Liver (tissue), 9 donors: ENCODE data around the gene RAB7A. TPM values are rescaled to one million over a fixed set of nuclear protein-coding genes. Genes with fewer than 3 reads are reported as not detected.

ENCODE experiments used
- DNase-seq: peaks from one replicate; pipeline ENCODE4 v3.0.0-alpha.2; 2017; ENCODE audit warnings: low spot score
- H3K27ac ChIP-seq, 2 donors: one replicate each; pipeline ENCODE4 v1.7.0; 2013; ENCODE audit warnings: inconsistent platforms in 2 of 2, low read length in 2 of 2, control low read depth in 1 of 2, low read depth in 1 of 2, mild to moderate bottlenecking in 1 of 2
- H3K27me3 ChIP-seq, 4 donors: one replicate each; pipeline versions ENCODE4 v1.6.1 to v1.7.0; 2013; ENCODE audit warnings: low read length in 3 of 4, inconsistent platforms in 1 of 4, mild to moderate bottlenecking in 1 of 4, moderate library complexity in 1 of 4; ENCODE audit not compliant: control insufficient read depth in 4 of 4, insufficient read depth in 4 of 4
- H3K36me3 ChIP-seq, 4 donors: one replicate each; pipeline versions ENCODE4 v1.6.1 to v1.7.0; 2013; ENCODE audit warnings: low read length in 3 of 4, mild to moderate bottlenecking in 3 of 4, low read depth in 1 of 4, moderate library complexity in 1 of 4; ENCODE audit not compliant: control insufficient read depth in 4 of 4, insufficient read depth in 3 of 4
- H3K4me1 ChIP-seq, 4 donors: one replicate each; pipeline versions ENCODE4 v1.6.1 to v1.7.0; 2013; ENCODE audit warnings: low read length in 3 of 4, mild to moderate bottlenecking in 3 of 4, moderate library complexity in 1 of 4; ENCODE audit not compliant: control insufficient read depth in 4 of 4, insufficient read depth in 4 of 4
- H3K4me3 ChIP-seq, 3 donors: one replicate each; pipeline versions ENCODE4 v1.6.1 to v1.7.0; 2013; ENCODE audit warnings: low read length in 3 of 3, control low read depth in 1 of 3, low read depth in 1 of 3, mild to moderate bottlenecking in 1 of 3
- H3K9ac ChIP-seq, 2 donors: one replicate each; pipeline ENCODE4 v1.7.0; 2013; ENCODE audit warnings: low read length in 2 of 2, mild to moderate bottlenecking in 2 of 2, moderate library complexity in 2 of 2, control low read depth in 1 of 2, low read depth in 1 of 2
- H3K9me3 ChIP-seq, 4 donors: one replicate each; pipeline versions ENCODE4 v1.6.1 to v1.7.0; 2013; ENCODE audit warnings: low read length in 3 of 4; ENCODE audit not compliant: control insufficient read depth in 4 of 4
- EGR1 ChIP-seq, 2 donors: IDR thresholded peaks; 2 replicates each; pipeline ENCODE4 v1.6.1; 2016 to 2018; ENCODE audit warnings: antibody characterized with exemption in 2 of 2, low read depth in 2 of 2
- FOXA1 ChIP-seq: IDR thresholded peaks from 2 replicates; pipeline ENCODE4 v1.6.1; 2016; ENCODE audit warnings: antibody characterized with exemption
- FOXA2 ChIP-seq: IDR thresholded peaks from 2 replicates; pipeline ENCODE4 v1.6.1; 2016; ENCODE audit warnings: antibody characterized with exemption
- GABPA ChIP-seq, 2 donors: IDR thresholded peaks in 1 of 2; conservative IDR thresholded peaks in 1 of 2; 2 replicates each; pipeline ENCODE4 v1.6.1; 2016; ENCODE audit warnings: antibody characterized with exemption in 2 of 2, mild to moderate bottlenecking in 1 of 2, moderate library complexity in 1 of 2
- HNF4G ChIP-seq: IDR thresholded peaks from 2 replicates; pipeline ENCODE4 v1.6.1; 2016; ENCODE audit warnings: antibody characterized with exemption
- JUND ChIP-seq, 2 donors: IDR thresholded peaks; 2 replicates each; pipeline ENCODE4 v1.6.1; 2016; ENCODE audit warnings: antibody characterized with exemption in 2 of 2
- NR2F2 ChIP-seq: IDR thresholded peaks from 2 replicates; pipeline ENCODE4 v1.6.1; 2016; ENCODE audit warnings: antibody characterized with exemption
- RAD21 ChIP-seq, 2 donors: IDR thresholded peaks; 2 replicates each; pipeline ENCODE4 v1.6.1; 2016; ENCODE audit warnings: antibody characterized with exemption in 2 of 2, mild to moderate bottlenecking in 2 of 2
- RXRA ChIP-seq, 2 donors: IDR thresholded peaks; 2 replicates each; pipeline ENCODE4 v1.6.1; 2017 to 2018; ENCODE audit warnings: antibody characterized with exemption in 2 of 2, mild to moderate bottlenecking in 1 of 2
- SP1 ChIP-seq: IDR thresholded peaks from 2 replicates; pipeline ENCODE4 v1.6.1; 2018; ENCODE audit warnings: antibody characterized with exemption, mild to moderate bottlenecking
- TAF1 ChIP-seq: conservative IDR thresholded peaks from 2 replicates; pipeline ENCODE4 v1.6.1; 2016; ENCODE audit warnings: antibody characterized with exemption, mild to moderate bottlenecking
- YY1 ChIP-seq: IDR thresholded peaks from 2 replicates; pipeline ENCODE4 v1.6.1; 2016; ENCODE audit warnings: antibody characterized with exemption, mild to moderate bottlenecking
- WGBS: extraction: QIAGEN DNeasy Blood & Tissue Kit; methylation state at CpG from one replicate; pipeline ENCODE4 v1.1.7; 2013; 5-methylcytosine and 5-hydroxymethylcytosine counted together
- polyA plus RNA-seq, 2 donors: library from polyadenylated mRNA; stranded (reverse) in 1 of 2; unstranded in 1 of 2; fragments of 200-250 nt in 1 of 2; fragments of >200 nt in 1 of 2; fragmentation: Nextera tagmentation in 1 of 2; extraction: Ambion mirVana in 1 of 2; gene quantifications; one replicate each; pipeline versions ENCODE4 v1.2.1 to v1.2.3, GENCODE V29; 2013 to 2015
- total RNA-seq, 2 donors: library from RNA; depleted of rRNA; stranded (reverse); fragments of >200 nt; gene quantifications; one replicate each; pipeline ENCODE4 v1.2.3, GENCODE V29; 2014
- TF ChIP-seq, protein P1 (sequence below): IDR thresholded peaks from 2 replicates; pipeline ENCODE4 v1.6.1; 2016; ENCODE audit warnings: antibody characterized with exemption, mild to moderate bottlenecking
- TF ChIP-seq, protein P2 (sequence below): fragments of 150-350 bp; IDR thresholded peaks from 2 replicates; pipeline ENCODE4 v1.5.1; 2017; ENCODE audit warnings: improper control_type of control experiment, low read depth, low read length; ENCODE audit not compliant: missing input control
- TF ChIP-seq, protein P3 (sequence below): IDR thresholded peaks from 2 replicates; pipeline ENCODE4 v1.6.1; 2016; ENCODE audit warnings: antibody characterized with exemption
- TF ChIP-seq, protein P4 (sequence below): IDR thresholded peaks from 2 replicates; pipeline ENCODE4 v1.6.1; 2016; ENCODE audit warnings: antibody characterized with exemption
- TF ChIP-seq, protein P5 (sequence below): IDR thresholded peaks from 2 replicates; pipeline ENCODE4 v1.6.1; 2016; ENCODE audit warnings: antibody characterized with exemption
- donor health status: healthy.
- donor health status: healthy.
- donor health status: healthy.
- donor health status: healthy.
- donor health status: healthy.

RAB7A gene
- total and polyA plus RNA-seq, 4 donors: 34.6 to 90.6 (median 63.4) TPM

DNA sequence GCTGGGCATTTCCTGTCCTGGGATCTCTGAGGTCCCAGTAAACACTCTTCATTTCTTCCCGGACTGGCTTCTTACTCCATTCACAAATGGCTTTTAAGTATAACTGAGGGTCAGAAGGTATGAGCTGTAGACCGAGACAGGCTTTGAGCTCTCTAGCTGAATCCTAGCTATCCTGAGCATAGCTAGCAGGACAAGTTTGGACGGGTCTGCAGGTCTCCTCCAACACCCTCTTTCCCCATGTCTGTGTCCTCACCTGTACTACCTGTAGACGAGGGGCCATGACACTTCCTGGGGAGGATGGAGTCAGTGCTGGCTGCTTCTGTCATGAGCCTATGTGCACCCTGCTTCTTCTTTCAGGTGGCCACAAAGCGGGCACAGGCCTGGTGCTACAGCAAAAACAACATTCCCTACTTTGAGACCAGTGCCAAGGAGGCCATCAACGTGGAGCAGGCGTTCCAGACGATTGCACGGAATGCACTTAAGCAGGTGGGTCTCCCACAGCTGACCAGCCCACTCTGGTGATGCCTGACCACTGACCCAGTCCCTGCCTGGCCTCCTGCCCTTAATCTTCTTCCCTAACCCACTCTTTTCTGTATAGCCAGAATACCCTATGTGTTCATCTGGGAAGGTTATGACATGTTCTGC, 81.3 kb downstream of the RAB7A start:
- Histone ChIP-seq H3K4me3 (no peak overlapping the region), H3K4me1 (peaks cover 0 to 16% (median 7%) of the 10 kb centered on the region in 4 donors), H3K27me3 (no peaks in the 10 kb centered on the region), H3K9ac (no peak overlapping the region), H3K36me3 (peaks cover 2 to 39% (median 25%) of the 10 kb centered on the region in 4 donors), H3K27ac (no peak overlapping the region), H3K9me3 (no peaks in the 10 kb centered on the region)
- DNase-seq: no peak
- TF ChIP-seq FOXA1: no peak
- no peak for TF ChIP-seq SP1
- TF ChIP-seq JUND (IDR thresholded peaks at IDR 0.05): no peak
- no peak for TF ChIP-seq GABPA (IDR thresholded peaks at IDR 0.05 in 1 of 2, conservative IDR thresholded peaks at IDR 0.05 in 1 of 2)
- no peak for TF ChIP-seq RAD21 (IDR thresholded peaks at IDR 0.05)
- TF ChIP-seq, protein P1, sequence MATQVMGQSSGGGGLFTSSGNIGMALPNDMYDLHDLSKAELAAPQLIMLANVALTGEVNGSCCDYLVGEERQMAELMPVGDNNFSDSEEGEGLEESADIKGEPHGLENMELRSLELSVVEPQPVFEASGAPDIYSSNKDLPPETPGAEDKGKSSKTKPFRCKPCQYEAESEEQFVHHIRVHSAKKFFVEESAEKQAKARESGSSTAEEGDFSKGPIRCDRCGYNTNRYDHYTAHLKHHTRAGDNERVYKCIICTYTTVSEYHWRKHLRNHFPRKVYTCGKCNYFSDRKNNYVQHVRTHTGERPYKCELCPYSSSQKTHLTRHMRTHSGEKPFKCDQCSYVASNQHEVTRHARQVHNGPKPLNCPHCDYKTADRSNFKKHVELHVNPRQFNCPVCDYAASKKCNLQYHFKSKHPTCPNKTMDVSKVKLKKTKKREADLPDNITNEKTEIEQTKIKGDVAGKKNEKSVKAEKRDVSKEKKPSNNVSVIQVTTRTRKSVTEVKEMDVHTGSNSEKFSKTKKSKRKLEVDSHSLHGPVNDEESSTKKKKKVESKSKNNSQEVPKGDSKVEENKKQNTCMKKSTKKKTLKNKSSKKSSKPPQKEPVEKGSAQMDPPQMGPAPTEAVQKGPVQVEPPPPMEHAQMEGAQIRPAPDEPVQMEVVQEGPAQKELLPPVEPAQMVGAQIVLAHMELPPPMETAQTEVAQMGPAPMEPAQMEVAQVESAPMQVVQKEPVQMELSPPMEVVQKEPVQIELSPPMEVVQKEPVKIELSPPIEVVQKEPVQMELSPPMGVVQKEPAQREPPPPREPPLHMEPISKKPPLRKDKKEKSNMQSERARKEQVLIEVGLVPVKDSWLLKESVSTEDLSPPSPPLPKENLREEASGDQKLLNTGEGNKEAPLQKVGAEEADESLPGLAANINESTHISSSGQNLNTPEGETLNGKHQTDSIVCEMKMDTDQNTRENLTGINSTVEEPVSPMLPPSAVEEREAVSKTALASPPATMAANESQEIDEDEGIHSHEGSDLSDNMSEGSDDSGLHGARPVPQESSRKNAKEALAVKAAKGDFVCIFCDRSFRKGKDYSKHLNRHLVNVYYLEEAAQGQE: no peak
- TF ChIP-seq, protein P2, sequence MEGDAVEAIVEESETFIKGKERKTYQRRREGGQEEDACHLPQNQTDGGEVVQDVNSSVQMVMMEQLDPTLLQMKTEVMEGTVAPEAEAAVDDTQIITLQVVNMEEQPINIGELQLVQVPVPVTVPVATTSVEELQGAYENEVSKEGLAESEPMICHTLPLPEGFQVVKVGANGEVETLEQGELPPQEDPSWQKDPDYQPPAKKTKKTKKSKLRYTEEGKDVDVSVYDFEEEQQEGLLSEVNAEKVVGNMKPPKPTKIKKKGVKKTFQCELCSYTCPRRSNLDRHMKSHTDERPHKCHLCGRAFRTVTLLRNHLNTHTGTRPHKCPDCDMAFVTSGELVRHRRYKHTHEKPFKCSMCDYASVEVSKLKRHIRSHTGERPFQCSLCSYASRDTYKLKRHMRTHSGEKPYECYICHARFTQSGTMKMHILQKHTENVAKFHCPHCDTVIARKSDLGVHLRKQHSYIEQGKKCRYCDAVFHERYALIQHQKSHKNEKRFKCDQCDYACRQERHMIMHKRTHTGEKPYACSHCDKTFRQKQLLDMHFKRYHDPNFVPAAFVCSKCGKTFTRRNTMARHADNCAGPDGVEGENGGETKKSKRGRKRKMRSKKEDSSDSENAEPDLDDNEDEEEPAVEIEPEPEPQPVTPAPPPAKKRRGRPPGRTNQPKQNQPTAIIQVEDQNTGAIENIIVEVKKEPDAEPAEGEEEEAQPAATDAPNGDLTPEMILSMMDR: no peak
- TF ChIP-seq HNF4G: no peak
- TF ChIP-seq, protein P3, sequence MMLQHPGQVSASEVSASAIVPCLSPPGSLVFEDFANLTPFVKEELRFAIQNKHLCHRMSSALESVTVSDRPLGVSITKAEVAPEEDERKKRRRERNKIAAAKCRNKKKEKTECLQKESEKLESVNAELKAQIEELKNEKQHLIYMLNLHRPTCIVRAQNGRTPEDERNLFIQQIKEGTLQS: no peak
- TF ChIP-seq, protein P4, sequence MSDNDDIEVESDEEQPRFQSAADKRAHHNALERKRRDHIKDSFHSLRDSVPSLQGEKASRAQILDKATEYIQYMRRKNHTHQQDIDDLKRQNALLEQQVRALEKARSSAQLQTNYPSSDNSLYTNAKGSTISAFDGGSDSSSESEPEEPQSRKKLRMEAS: no peak
- TF ChIP-seq EGR1 (IDR thresholded peaks at IDR 0.05; ENCODE audit: low read depth in 2 of 2): no peak
- no peak for TF ChIP-seq RXRA (IDR thresholded peaks at IDR 0.05)
- TF ChIP-seq FOXA2: no peak
- no peak for TF ChIP-seq YY1
- 95% methylated on average over 9 of the region's 9 CpGs for WGBS

DNA sequence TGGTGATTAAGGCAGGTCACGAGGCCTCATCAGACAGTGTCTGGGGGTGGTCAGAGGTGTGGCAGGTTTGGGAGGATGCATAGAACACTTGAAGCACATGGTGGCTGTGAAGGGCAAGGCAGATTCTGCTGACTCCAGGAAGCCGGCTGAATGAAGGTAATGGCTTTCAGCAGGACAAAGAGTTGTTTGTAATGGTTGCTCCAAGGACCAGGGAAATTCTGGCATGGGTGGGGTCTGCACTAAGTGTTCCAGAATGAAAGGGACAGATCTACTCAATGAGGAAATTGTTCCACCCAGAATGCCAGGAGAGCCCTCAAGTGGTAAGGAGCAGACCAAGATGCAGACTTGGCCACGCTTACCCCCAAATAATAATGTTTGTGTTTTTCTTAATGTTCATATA, 82.7 kb downstream of the RAB7A start:
- no peaks in the 10 kb centered on the region for H3K9me3 ChIP-seq
- no peak overlapping the region for H3K27ac ChIP-seq
- peaks cover 4 to 51% (median 32%) of the 10 kb centered on the region in 4 donors for H3K36me3 ChIP-seq
- DNase-seq: no peak
- peaks cover 0 to 13% (median 4%) of the 10 kb centered on the region in 4 donors for H3K4me1 ChIP-seq
- H3K27me3 ChIP-seq: no peaks in the 10 kb centered on the region
- H3K9ac ChIP-seq: no peak overlapping the region
- H3K4me3 ChIP-seq: no peak overlapping the region
- WGBS: 92% methylated on average over 3 of the region's 3 CpGs
- TF ChIP-seq YY1: no peak
- TF ChIP-seq, protein P5, sequence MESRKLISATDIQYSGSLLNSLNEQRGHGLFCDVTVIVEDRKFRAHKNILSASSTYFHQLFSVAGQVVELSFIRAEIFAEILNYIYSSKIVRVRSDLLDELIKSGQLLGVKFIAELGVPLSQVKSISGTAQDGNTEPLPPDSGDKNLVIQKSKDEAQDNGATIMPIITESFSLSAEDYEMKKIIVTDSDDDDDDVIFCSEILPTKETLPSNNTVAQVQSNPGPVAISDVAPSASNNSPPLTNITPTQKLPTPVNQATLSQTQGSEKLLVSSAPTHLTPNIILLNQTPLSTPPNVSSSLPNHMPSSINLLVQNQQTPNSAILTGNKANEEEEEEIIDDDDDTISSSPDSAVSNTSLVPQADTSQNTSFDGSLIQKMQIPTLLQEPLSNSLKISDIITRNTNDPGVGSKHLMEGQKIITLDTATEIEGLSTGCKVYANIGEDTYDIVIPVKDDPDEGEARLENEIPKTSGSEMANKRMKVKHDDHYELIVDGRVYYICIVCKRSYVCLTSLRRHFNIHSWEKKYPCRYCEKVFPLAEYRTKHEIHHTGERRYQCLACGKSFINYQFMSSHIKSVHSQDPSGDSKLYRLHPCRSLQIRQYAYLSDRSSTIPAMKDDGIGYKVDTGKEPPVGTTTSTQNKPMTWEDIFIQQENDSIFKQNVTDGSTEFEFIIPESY: no peak
- no peak for TF ChIP-seq SP1
- no peak for TF ChIP-seq HNF4G
- no peak for TF ChIP-seq NR2F2
- TF ChIP-seq TAF1: no peak
- TF ChIP-seq JUND (IDR thresholded peaks at IDR 0.05): no peak
- TF ChIP-seq GABPA (IDR thresholded peaks at IDR 0.05 in 1 of 2, conservative IDR thresholded peaks at IDR 0.05 in 1 of 2): no peak
- TF ChIP-seq, protein P3: no peak
- TF ChIP-seq, protein P2: no peak
- TF ChIP-seq, protein P4: no peak
